K562 (cell line): ENCODE measurements around the gene ANKLE1. TPM values are rescaled to one million over a fixed set of nuclear protein-coding genes. Genes with fewer than 3 reads are reported as not detected.
A peak's percentile ranks its signal among the peaks of the same experiment; 100 is the strongest.

Experiments used
- ASH1L ChIP-seq: fragments of 450-650 bp; IDR thresholded peaks from 2 replicates; pipeline ENCODE4 v1.6.1; 2018; ENCODE audit warnings: borderline replicate concordance, mild to moderate bottlenecking, low read depth; ENCODE audit not compliant: partially characterized antibody
- CBFA2T2 ChIP-seq: fragments of 450-650 bp; conservative IDR thresholded peaks from 2 replicates; pipeline ENCODE4 v1.6.1; 2017; ENCODE audit warnings: mild to moderate bottlenecking
- FOXJ2 ChIP-seq: fragments of 200-800 bp; sonication (Bioruptor generic); IDR thresholded peaks from 2 replicates; pipeline ENCODE4 v1.6.1; 2016; ENCODE audit warnings: missing genetic modification characterization, missing compliant biosample characterization
- HNRNPLL ChIP-seq: fragments of 200-400 bp; formaldehyde crosslinking; IDR thresholded peaks from 2 replicates; pipeline ENCODE4 v1.6.1; 2017; ENCODE audit warnings: low read length, low read depth, mild to moderate bottlenecking; ENCODE audit not compliant: poor library complexity, severe bottlenecking
- MEF2A ChIP-seq: IDR thresholded peaks from 2 replicates; pipeline ENCODE4 v1.6.1; 2011; ENCODE audit warnings: low read depth, mild to moderate bottlenecking, low read length, moderate library complexity; ENCODE audit not compliant: control insufficient read depth
- MXD1 ChIP-seq: fragments of 250-450 bp; sonication (Bioruptor Pico); IDR thresholded peaks from 2 replicates; pipeline ENCODE4 v1.8.0; 2021; ENCODE audit warnings: borderline replicate concordance, mild to moderate bottlenecking, moderate library complexity; ENCODE audit not compliant: poor library complexity, severe bottlenecking
- NFYB ChIP-seq: IDR thresholded peaks from 2 replicates; pipeline ENCODE4 v1.6.1; 2011; ENCODE audit warnings: mild to moderate bottlenecking, moderate library complexity; ENCODE audit not compliant: insufficient read length; ENCODE audit errors: extremely low read depth
- PURB ChIP-seq: sonication (generic); formaldehyde crosslinking; IDR thresholded peaks from 2 replicates; pipeline ENCODE4 v1.9.0; 2021; ENCODE audit warnings: low read depth, mild to moderate bottlenecking, missing genetic modification reagents
- RBFOX2 ChIP-seq: fragments of 200-400 bp; formaldehyde crosslinking; IDR thresholded peaks from 2 replicates; pipeline ENCODE4 v1.6.1; 2017; ENCODE audit warnings: low read depth, mild to moderate bottlenecking, low read length, moderate library complexity
- TBL1XR1 ChIP-seq, 2 experiments: IDR thresholded peaks; 2 replicates each; pipeline ENCODE4 v1.6.1; 2012; ENCODE audit warnings: improper control_type of control experiment in 2 of 2, low read length in 2 of 2, mild to moderate bottlenecking in 1 of 2
- ZC3H4 ChIP-seq: sonication (generic); formaldehyde crosslinking; IDR thresholded peaks from 2 replicates; pipeline ENCODE4 v1.9.0; 2021; ENCODE audit warnings: missing genetic modification reagents, borderline replicate concordance
- ZFP30 ChIP-seq: fragments of 250-450 bp; sonication (Bioruptor Pico); IDR thresholded peaks from 2 replicates; pipeline ENCODE4 v1.8.0; 2022; ENCODE audit warnings: moderate library complexity, mild to moderate bottlenecking, inconsistent platforms, borderline replicate concordance
- ZFX ChIP-seq: sonication (generic); formaldehyde crosslinking; IDR thresholded peaks from 2 replicates; pipeline ENCODE4 v1.8.0; 2022; ENCODE audit warnings: mild to moderate bottlenecking, missing genetic modification reagents, moderate library complexity
- ZNF436 ChIP-seq: fragments of 250-450, 450-650 bp; sonication (Bioruptor Pico); formaldehyde crosslinking; IDR thresholded peaks from 2 replicates; pipeline ENCODE4 v1.7.0; 2020; ENCODE audit warnings: mild to moderate bottlenecking
- polyA plus RNA-seq, 8 experiments: library from polyadenylated mRNA; depleted of rRNA in 4 of 8; stranded (reverse) in 5 of 8; unstranded in 3 of 8; fragments of >200 nt; fragmentation: Nextera tagmentation in 2 of 8; fragmentation: Illumina TruSeq in 1 of 8; extraction: Ambion mirVana in 2 of 8; extraction: Trizol in 1 of 8; gene quantifications; 2 replicates each; pipeline versions ENCODE4 v1.2.1 to v1.2.3, GENCODE V29; 2011 to 2014; ENCODE audit warnings: inconsistent platforms in 1 of 8, missing spikeins in 1 of 8
- total RNA-seq, 7 experiments: library from RNA; depleted of rRNA in 6 of 7; stranded (reverse); fragments of >200 nt in 6 of 7; fragmentation: Illumina TruSeq in 2 of 7; extraction: Trizol in 2 of 7; gene quantifications; 2 replicates each; pipeline versions ENCODE4 v1.2.1 to v1.2.3, GENCODE V29; 2011 to 2021; ENCODE audit warnings: low replicate concordance in 1 of 7
- TF ChIP-seq, protein P1 (sequence below): fragments of 450-650 bp; IDR thresholded peaks from 2 replicates; pipeline ENCODE4 v1.6.1; 2016; ENCODE audit warnings: low read depth
- TF ChIP-seq, protein P2 (sequence below), 2 experiments: IDR thresholded peaks; 2 replicates each; pipeline ENCODE4 v1.6.1; 2012; ENCODE audit warnings: improper control_type of control experiment in 2 of 2, low read depth in 2 of 2, low read length in 2 of 2, borderline replicate concordance in 1 of 2

ANKLE1 gene
- total and polyA plus RNA-seq, 9 of the 15 experiments (the other 6 are each of a cell fraction or from before 2014, with no cell fraction given): 0.63 to 9.2 (median 2.9) TPM

DNA sequence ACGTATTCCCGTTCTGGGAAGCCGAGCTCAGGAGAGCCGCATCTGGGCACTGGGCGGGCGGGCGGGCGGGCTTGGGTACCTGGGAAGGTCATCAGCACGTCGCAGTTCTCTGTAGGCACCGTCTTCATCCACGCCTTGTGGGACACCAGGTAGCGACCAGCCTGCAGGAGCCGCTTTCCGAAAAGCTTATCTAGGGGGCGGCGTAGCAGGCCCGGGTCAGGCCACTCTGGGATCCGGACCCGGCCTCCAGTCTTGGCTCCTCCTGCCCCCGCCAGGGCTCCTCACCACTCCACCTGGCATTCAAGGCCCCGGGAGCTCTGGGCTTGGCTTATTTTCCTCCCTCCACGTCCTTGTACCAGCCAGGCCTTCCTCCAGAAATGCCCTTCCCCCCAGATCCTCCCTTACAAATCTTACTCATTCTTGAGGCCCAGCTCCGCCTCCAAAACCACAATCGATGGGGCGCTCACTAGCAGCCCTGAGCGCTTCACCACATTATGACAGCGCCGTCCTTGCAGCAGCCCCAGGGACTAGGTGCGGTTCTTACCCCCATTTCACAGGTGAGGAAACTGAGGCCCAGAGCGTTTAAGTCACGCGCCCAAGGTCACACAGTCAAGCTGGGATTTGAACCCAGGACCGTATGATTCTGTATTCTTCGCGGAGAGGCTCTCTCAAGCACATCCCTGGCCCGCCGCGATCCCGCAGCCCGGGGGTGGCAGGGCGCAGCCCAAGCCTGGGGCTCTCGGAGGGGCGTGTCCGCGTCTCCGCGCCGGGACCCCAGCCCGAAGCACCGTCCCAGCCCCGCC is 52.1 kb downstream of the ANKLE1 start (continued):
- TF ChIP-seq, protein P1, sequence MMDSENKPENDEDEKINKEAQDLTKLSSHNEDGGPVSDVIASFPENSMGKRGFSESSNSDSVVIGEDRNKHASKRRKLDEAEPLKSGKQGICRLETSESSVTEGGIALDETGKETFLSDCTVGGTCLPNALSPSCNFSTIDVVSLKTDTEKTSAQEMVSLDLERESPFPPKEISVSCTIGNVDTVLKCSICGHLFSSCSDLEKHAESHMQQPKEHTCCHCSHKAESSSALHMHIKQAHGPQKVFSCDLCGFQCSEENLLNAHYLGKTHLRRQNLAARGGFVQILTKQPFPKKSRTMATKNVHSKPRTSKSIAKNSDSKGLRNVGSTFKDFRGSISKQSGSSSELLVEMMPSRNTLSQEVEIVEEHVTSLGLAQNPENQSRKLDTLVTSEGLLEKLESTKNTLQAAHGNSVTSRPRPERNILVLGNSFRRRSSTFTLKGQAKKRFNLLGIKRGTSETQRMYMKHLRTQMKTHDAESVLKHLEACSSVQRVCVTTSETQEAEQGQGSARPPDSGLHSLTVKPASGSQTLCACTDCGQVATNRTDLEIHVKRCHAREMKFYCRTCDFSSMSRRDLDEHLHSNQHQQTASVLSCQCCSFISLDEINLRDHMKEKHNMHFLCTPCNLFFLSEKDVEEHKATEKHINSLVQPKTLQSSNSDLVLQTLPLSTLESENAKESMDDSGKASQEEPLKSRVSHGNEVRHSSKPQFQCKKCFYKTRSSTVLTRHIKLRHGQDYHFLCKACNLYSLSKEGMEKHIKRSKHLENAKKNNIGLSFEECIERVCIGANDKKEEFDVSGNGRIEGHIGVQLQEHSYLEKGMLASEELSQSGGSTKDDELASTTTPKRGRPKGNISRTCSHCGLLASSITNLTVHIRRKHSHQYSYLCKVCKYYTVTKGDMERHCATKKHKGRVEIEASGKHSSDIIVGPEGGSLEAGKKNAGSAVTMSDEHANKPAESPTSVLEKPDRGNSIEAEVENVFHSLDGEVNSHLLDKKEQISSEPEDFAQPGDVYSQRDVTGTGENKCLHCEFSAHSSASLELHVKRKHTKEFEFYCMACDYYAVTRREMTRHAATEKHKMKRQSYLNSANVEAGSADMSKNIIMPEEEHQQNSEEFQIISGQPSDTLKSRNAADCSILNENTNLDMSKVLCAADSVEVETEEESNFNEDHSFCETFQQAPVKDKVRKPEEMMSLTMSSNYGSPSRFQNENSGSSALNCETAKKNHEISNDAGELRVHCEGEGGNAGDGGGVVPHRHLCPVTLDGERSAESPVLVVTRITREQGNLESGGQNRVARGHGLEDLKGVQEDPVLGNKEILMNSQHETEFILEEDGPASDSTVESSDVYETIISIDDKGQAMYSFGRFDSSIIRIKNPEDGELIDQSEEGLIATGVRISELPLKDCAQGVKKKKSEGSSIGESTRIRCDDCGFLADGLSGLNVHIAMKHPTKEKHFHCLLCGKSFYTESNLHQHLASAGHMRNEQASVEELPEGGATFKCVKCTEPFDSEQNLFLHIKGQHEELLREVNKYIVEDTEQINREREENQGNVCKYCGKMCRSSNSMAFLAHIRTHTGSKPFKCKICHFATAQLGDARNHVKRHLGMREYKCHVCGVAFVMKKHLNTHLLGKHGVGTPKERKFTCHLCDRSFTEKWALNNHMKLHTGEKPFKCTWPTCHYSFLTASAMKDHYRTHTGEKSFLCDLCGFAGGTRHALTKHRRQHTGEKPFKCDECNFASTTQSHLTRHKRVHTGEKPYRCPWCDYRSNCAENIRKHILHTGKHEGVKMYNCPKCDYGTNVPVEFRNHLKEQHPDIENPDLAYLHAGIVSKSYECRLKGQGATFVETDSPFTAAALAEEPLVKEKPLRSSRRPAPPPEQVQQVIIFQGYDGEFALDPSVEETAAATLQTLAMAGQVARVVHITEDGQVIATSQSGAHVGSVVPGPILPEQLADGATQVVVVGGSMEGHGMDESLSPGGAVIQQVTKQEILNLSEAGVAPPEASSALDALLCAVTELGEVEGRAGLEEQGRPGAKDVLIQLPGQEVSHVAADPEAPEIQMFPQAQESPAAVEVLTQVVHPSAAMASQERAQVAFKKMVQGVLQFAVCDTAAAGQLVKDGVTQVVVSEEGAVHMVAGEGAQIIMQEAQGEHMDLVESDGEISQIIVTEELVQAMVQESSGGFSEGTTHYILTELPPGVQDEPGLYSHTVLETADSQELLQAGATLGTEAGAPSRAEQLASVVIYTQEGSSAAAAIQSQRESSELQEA: no peak
- no peak for TF ChIP-seq MEF2A
- no peak for TF ChIP-seq ZC3H4 (CRISPR knock-in tag)
- TF ChIP-seq HNRNPLL: no peak
- TF ChIP-seq PURB (CRISPR knock-in tag): no peak
- TF ChIP-seq ZFP30 (CRISPR knock-in tag): no peak
- no peak for TF ChIP-seq ZNF436 (CRISPR knock-in tag)
- TF ChIP-seq MXD1 (CRISPR knock-in tag): no peak
- no peak for TF ChIP-seq CBFA2T2
- peak in 1 of 2 experiments; percentile 59; a peak in 1 of 4 replicates for TF ChIP-seq TBL1XR1 (IDR thresholded peaks at IDR 0.05; ENCODE audit: low read length in 2 of 2)
- TF ChIP-seq FOXJ2 (tag): no peak
- TF ChIP-seq RBFOX2: no peak
- TF ChIP-seq NFYB: no peak
- TF ChIP-seq, protein P2, sequence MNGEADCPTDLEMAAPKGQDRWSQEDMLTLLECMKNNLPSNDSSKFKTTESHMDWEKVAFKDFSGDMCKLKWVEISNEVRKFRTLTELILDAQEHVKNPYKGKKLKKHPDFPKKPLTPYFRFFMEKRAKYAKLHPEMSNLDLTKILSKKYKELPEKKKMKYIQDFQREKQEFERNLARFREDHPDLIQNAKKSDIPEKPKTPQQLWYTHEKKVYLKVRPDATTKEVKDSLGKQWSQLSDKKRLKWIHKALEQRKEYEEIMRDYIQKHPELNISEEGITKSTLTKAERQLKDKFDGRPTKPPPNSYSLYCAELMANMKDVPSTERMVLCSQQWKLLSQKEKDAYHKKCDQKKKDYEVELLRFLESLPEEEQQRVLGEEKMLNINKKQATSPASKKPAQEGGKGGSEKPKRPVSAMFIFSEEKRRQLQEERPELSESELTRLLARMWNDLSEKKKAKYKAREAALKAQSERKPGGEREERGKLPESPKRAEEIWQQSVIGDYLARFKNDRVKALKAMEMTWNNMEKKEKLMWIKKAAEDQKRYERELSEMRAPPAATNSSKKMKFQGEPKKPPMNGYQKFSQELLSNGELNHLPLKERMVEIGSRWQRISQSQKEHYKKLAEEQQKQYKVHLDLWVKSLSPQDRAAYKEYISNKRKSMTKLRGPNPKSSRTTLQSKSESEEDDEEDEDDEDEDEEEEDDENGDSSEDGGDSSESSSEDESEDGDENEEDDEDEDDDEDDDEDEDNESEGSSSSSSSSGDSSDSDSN (IDR thresholded peaks at IDR 0.05; ENCODE audit: borderline replicate concordance in 1 of 2, low read depth in 2 of 2, low read length in 2 of 2): peak in 1 of 2 experiments; percentile 25; a peak in 1 of 4 replicates
- no peak for TF ChIP-seq ZFX
- TF ChIP-seq ASH1L: no peak
